WTC11 (cell line): ENCODE measurements around the gene MSI2.

Source experiments
- CREB1 ChIP-seq: sonication (generic); formaldehyde crosslinking; IDR thresholded peaks from 2 replicates; pipeline ENCODE4 v1.8.0; 2023; ENCODE audit warnings: mild to moderate bottlenecking, missing genetic modification reagents
- CTCF ChIP-seq: fragments of 200-600 bp; IDR thresholded peaks from 2 replicates; pipeline ENCODE4 v1.8.0; 2022; ENCODE audit warnings: antibody characterized with exemption
- TEAD4 ChIP-seq: sonication (generic); formaldehyde crosslinking; IDR thresholded peaks from 2 replicates; pipeline ENCODE4 v1.8.0; 2022; ENCODE audit warnings: mild to moderate bottlenecking, missing genetic modification reagents
- ZNF512 ChIP-seq: sonication (generic); formaldehyde crosslinking; IDR thresholded peaks from 2 replicates; pipeline ENCODE4 v1.8.1; 2022; ENCODE audit warnings: missing genetic modification reagents, borderline replicate concordance
- ZNF671 ChIP-seq: fragments of 250-450 bp; sonication (Bioruptor Pico); IDR thresholded peaks from 2 replicates; pipeline ENCODE4 v1.8.0; 2021; ENCODE audit warnings: mild to moderate bottlenecking
- TF ChIP-seq, protein P1 (sequence below): sonication (generic); formaldehyde crosslinking; IDR thresholded peaks from 2 replicates; pipeline ENCODE4 v1.8.1; 2023; ENCODE audit warnings: mild to moderate bottlenecking, missing genetic modification reagents

- TF ChIP-seq, protein P1, sequence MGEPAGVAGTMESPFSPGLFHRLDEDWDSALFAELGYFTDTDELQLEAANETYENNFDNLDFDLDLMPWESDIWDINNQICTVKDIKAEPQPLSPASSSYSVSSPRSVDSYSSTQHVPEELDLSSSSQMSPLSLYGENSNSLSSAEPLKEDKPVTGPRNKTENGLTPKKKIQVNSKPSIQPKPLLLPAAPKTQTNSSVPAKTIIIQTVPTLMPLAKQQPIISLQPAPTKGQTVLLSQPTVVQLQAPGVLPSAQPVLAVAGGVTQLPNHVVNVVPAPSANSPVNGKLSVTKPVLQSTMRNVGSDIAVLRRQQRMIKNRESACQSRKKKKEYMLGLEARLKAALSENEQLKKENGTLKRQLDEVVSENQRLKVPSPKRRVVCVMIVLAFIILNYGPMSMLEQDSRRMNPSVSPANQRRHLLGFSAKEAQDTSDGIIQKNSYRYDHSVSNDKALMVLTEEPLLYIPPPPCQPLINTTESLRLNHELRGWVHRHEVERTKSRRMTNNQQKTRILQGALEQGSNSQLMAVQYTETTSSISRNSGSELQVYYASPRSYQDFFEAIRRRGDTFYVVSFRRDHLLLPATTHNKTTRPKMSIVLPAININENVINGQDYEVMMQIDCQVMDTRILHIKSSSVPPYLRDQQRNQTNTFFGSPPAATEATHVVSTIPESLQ: no peak
- TF ChIP-seq CREB1 (CRISPR knock-in tag) (no peak), ZNF512 (CRISPR knock-in tag) (no peak), CTCF (no peak), ZNF671 (CRISPR knock-in tag) (no peak), TEAD4 (CRISPR knock-in tag) (no peak)
Measured at GRCh38 chr17:57277923-57278604, 21.7 kb downstream of the MSI2 start.
